IPS DF 6.9 (cell line): Measurements from ENCODE around the gene FBN3.
"Not testable (repeated sequence)": the region's sequence is repeated elsewhere in the genome, so short reads cannot be mapped to it uniquely, and the experiment has no call there.

Experiments used
- DNase-seq: peaks from one replicate; pipeline ENCODE4 v3.0.0-alpha.2; 2013; ENCODE audit warnings: low read depth, low spot score
- H3K27ac ChIP-seq: one replicate; pipeline ENCODE4 v1.5.1; 2013; ENCODE audit warnings: low read length, control low read depth
- H3K27me3 ChIP-seq: 2 replicates; pipeline ENCODE4 v1.6.1; 2013; ENCODE audit warnings: mild to moderate bottlenecking, low read length; ENCODE audit not compliant: control insufficient read depth, insufficient read depth
- H3K36me3 ChIP-seq: 2 replicates; pipeline ENCODE4 v1.6.1; 2013; ENCODE audit warnings: low read length; ENCODE audit not compliant: control insufficient read depth, insufficient read depth
- H3K4me1 ChIP-seq: 2 replicates; pipeline ENCODE4 v1.6.1; 2013; ENCODE audit warnings: low read length; ENCODE audit not compliant: control insufficient read depth, insufficient read depth
- H3K4me3 ChIP-seq: 2 replicates; pipeline ENCODE4 v1.5.1; 2013; ENCODE audit warnings: mild to moderate bottlenecking, low read length
- H3K9me3 ChIP-seq: 2 replicates; pipeline ENCODE4 v1.6.1; 2013; ENCODE audit warnings: low read length, inconsistent platforms; ENCODE audit not compliant: control insufficient read depth, insufficient read depth
- WGBS: extraction: QIAGEN DNeasy Blood & Tissue Kit; methylation state at CpG from one replicate; pipeline ENCODE4 v1.1.7; 2013; ENCODE audit warnings: mixed read lengths, missing lambda C conversion rate; ENCODE audit not compliant: insufficient read length, insufficient coverage; 5-methylcytosine and 5-hydroxymethylcytosine counted together

Gene FBN3

GRCh38 chr19:8108560-8109445 is 40.6 kb downstream of the FBN3 start:
- Histone ChIP-seq H3K4me3 (no peak overlapping the region), H3K27ac (no peak overlapping the region), H3K36me3 (peaks cover 17% of the 10 kb centered on the region), H3K9me3 (no peaks in the 10 kb centered on the region), H3K4me1 (no peaks in the 10 kb centered on the region), H3K27me3 (no peaks in the 10 kb centered on the region)
- no peak for DNase-seq
- WGBS, result no CpG with 5 or more reads among the region's 19 CpGs

GRCh38 chr19:8107301-8107903 is 42.0 kb downstream of the FBN3 start:
- DNase-seq, result no peak
- H3K27ac ChIP-seq, result no peak overlapping the region
- 100% methylated on average over 2 of the region's 2 CpGs for WGBS
- H3K4me3 ChIP-seq, result no peak overlapping the region
- H3K36me3 ChIP-seq, result peaks cover 23% of the 10 kb centered on the region
- H3K4me1 ChIP-seq, result no peaks in the 10 kb centered on the region
- H3K27me3 ChIP-seq, result no peaks in the 10 kb centered on the region
- no peaks in the 10 kb centered on the region for H3K9me3 ChIP-seq

- WGBS, result no CpG with 5 or more reads among the region's 2 CpGs
- peaks cover 19% of the 10 kb centered on the region for H3K36me3 ChIP-seq
- DNase-seq, result no peak
- H3K27ac ChIP-seq, result no peak overlapping the region
- no peak overlapping the region for H3K4me3 ChIP-seq
- no peaks in the 10 kb centered on the region for H3K27me3 ChIP-seq
- no peaks in the 10 kb centered on the region for H3K4me1 ChIP-seq
- H3K9me3 ChIP-seq, result no peaks in the 10 kb centered on the region
Measured at GRCh38 chr19:8105471-8105870, 43.9 kb downstream of the FBN3 start.

- H3K4me1 ChIP-seq, H3K4me3 ChIP-seq, H3K9me3 ChIP-seq, H3K27ac ChIP-seq, H3K27me3 ChIP-seq, DNase-seq: not testable (repeated sequence)
- peaks cover 13% of the 10 kb centered on the region for H3K36me3 ChIP-seq
- WGBS, result no CpG with 5 or more reads among the region's 12 CpGs
Measured at GRCh38 chr19:8101910-8102309, 47.5 kb downstream of the FBN3 start.

GRCh38 chr19:8101311-8101710 is 48.1 kb downstream of the FBN3 start:
- Histone ChIP-seq H3K9me3 (no peaks in the 10 kb centered on the region; the same call in 1 of the 2 replicates), H3K4me1 (no peaks in the 10 kb centered on the region), H3K27me3 (no peaks in the 10 kb centered on the region), H3K27ac (no peak overlapping the region), H3K4me3 (no peak overlapping the region), H3K36me3 (peaks cover 13% of the 10 kb centered on the region)
- no peak for DNase-seq
- no CpG with 5 or more reads among the region's 4 CpGs for WGBS

GRCh38 chr19:8097681-8098567 is 51.5 kb downstream of the FBN3 start:
- H3K27me3 ChIP-seq, result no peaks in the 10 kb centered on the region
- peaks cover 19% of the 10 kb centered on the region for H3K36me3 ChIP-seq

GRCh38 chr19:8097198-8097597 is 52.2 kb downstream of the FBN3 start:
- Histone ChIP-seq H3K27ac (no peak overlapping the region), H3K27me3 (no peaks in the 10 kb centered on the region), H3K9me3 (peaks cover 6% of the 10 kb centered on the region), H3K4me1 (no peaks in the 10 kb centered on the region), H3K4me3 (no peak overlapping the region), H3K36me3 (peaks cover 16% of the 10 kb centered on the region)
- no CpG with 5 or more reads among the region's 10 CpGs for WGBS
- DNase-seq, result no peak

More at GRCh38 chr19:8097681-8098567, 51.5 kb downstream of the FBN3 start:
- no peak overlapping the region for H3K4me3 ChIP-seq
- no peak for DNase-seq
- WGBS, result no CpG with 5 or more reads among the region's 5 CpGs
- peaks cover 6% of the 10 kb centered on the region for H3K9me3 ChIP-seq
- H3K27ac ChIP-seq, result no peak overlapping the region
- no peaks in the 10 kb centered on the region for H3K4me1 ChIP-seq

GRCh38 chr19:8096071-8096470 is 53.3 kb downstream of the FBN3 start:
- no peak overlapping the region for H3K27ac ChIP-seq
- H3K4me1 ChIP-seq, result no peaks in the 10 kb centered on the region
- peaks cover 6% of the 10 kb centered on the region for H3K9me3 ChIP-seq
- no peak overlapping the region for H3K4me3 ChIP-seq
- H3K27me3 ChIP-seq, result no peaks in the 10 kb centered on the region
- no CpG with 5 or more reads among the region's 3 CpGs for WGBS
- no peak for DNase-seq
- peaks cover 13% of the 10 kb centered on the region for H3K36me3 ChIP-seq

GRCh38 chr19:8095354-8095886 is 54.0 kb downstream of the FBN3 start:
- H3K27ac ChIP-seq, result no peak overlapping the region
- H3K36me3 ChIP-seq, result peaks cover 17% of the 10 kb centered on the region
- no peak overlapping the region for H3K4me3 ChIP-seq
- H3K27me3 ChIP-seq, result no peaks in the 10 kb centered on the region
- DNase-seq, result no peak
- peaks cover 6% of the 10 kb centered on the region for H3K9me3 ChIP-seq
- no peaks in the 10 kb centered on the region for H3K4me1 ChIP-seq
- WGBS, result no CpG with 5 or more reads among the region's 2 CpGs

- no peak overlapping the region for H3K4me3 ChIP-seq
- no peaks in the 10 kb centered on the region for H3K4me1 ChIP-seq
- DNase-seq, result no peak
- H3K36me3 ChIP-seq, result peaks cover 21% of the 10 kb centered on the region
- no peak overlapping the region for H3K27ac ChIP-seq
- peaks cover 6% of the 10 kb centered on the region for H3K9me3 ChIP-seq
- WGBS, result no CpG with 5 or more reads among the region's 6 CpGs
- no peaks in the 10 kb centered on the region for H3K27me3 ChIP-seq
Measured at GRCh38 chr19:8094336-8094735, 55.1 kb downstream of the FBN3 start.
